OCI-LY3 (cell line): ENCODE results near the gene P2RY11.

Experiments used
- H2AFZ ChIP-seq: fragments of 200-600, 300-600 bp; shearing (Covaris generic); 2 replicates; pipeline ENCODE4 v1.6.0; 2014; ENCODE audit warnings: antibody characterized with exemption, low read depth, low read length
- H3K27ac ChIP-seq: fragments of 200-600, 300-600 bp; sonication (generic); 2 replicates; pipeline ENCODE4 v1.5.1; 2014; ENCODE audit warnings: mild to moderate bottlenecking, low read length, moderate library complexity, mixed read lengths
- H3K27me3 ChIP-seq: fragments of 200-600, 300-600 bp; sonication (generic); 2 replicates; pipeline ENCODE4 v1.6.1; 2014; ENCODE audit warnings: low read depth, low read length, mixed read lengths
- H3K36me3 ChIP-seq: fragments of 200-600, 300-600 bp; sonication (generic); replicated peaks from 2 replicates; pipeline ENCODE3; 2014; ENCODE audit warnings: low read depth, low read length, mixed read lengths
- H3K4me1 ChIP-seq: fragments of 300-600, 200-600 bp; sonication (generic); 2 replicates; pipeline ENCODE4 v1.6.1; 2014; ENCODE audit warnings: low read length, mixed read lengths
- H3K4me2 ChIP-seq: fragments of 200-600, 300-600 bp; sonication (generic); 2 replicates; pipeline ENCODE4 v1.6.1; 2014; ENCODE audit warnings: low read length, mixed read lengths
- H3K4me3 ChIP-seq: fragments of 300-600, 200-600 bp; sonication (generic); 2 replicates; pipeline ENCODE4 v1.5.1; 2014; ENCODE audit warnings: antibody characterized with exemption, mild to moderate bottlenecking, low read length, moderate library complexity
- H3K79me2 ChIP-seq: fragments of 300-600, 200-600 bp; shearing (Covaris generic); 2 replicates; pipeline ENCODE4 v1.6.1; 2014; ENCODE audit warnings: mild to moderate bottlenecking, low read length, mixed read lengths
- H3K9ac ChIP-seq: fragments of 300-600, 200-600 bp; shearing (Covaris generic); 2 replicates; pipeline ENCODE4 v1.6.0; 2014; ENCODE audit warnings: mild to moderate bottlenecking, low read length, moderate library complexity
- H3K9me3 ChIP-seq: fragments of 200-600, 300-600 bp; shearing (Covaris generic); 2 replicates; pipeline ENCODE4 v1.6.1; 2014; ENCODE audit warnings: low read length, mixed read lengths; ENCODE audit not compliant: insufficient read depth
- H4K20me1 ChIP-seq: fragments of 200-600, 300-600 bp; sonication (generic); 2 replicates; pipeline ENCODE4 v1.6.1; 2016; ENCODE audit warnings: low read length, mixed read lengths; ENCODE audit not compliant: insufficient read depth
- EZH2phosphoT487 ChIP-seq: fragments of 200-600 bp; shearing (Covaris generic); IDR thresholded peaks from 2 replicates; pipeline ENCODE4 v1.6.1; 2018; ENCODE audit warnings: antibody characterized with exemption, mixed run types, low read depth
- TF ChIP-seq, protein P1 (sequence below): fragments of 200-600, 300-600 bp; sonication (generic); IDR thresholded peaks from 2 replicates; pipeline ENCODE4 v1.5.1; 2014; ENCODE audit warnings: antibody characterized with exemption, low read length, low read depth

P2RY11 gene

DNA sequence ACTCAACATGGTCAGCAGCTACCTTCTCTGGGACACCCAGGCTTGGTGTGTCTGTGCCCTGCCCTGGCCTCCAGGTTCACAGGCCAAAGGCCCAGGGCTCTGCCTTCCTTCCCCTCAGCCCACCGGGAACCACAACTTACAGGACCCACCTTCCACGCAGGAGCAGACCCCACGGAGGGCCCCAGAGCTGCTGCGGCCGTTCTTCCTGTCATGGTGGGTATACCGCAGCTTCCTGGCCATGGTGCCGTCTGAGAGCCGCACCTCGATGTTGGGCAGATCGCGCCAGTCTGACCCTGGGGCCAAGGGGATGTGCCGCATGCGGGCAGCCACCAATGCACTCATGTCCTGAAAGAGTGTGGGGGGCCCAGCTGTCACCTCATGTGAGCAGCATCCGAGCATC lies 25.4 kb downstream of the P2RY11 start:
- H4K20me1 ChIP-seq = no peaks in the 10 kb centered on the region
- no peak overlapping the region for H2AFZ ChIP-seq
- H3K4me2 ChIP-seq = no peak overlapping the region
- H3K27ac ChIP-seq = no peak overlapping the region
- H3K4me3 ChIP-seq = no peak overlapping the region
- H3K9me3 ChIP-seq = no peaks in the 10 kb centered on the region
- TF ChIP-seq, protein P1, sequence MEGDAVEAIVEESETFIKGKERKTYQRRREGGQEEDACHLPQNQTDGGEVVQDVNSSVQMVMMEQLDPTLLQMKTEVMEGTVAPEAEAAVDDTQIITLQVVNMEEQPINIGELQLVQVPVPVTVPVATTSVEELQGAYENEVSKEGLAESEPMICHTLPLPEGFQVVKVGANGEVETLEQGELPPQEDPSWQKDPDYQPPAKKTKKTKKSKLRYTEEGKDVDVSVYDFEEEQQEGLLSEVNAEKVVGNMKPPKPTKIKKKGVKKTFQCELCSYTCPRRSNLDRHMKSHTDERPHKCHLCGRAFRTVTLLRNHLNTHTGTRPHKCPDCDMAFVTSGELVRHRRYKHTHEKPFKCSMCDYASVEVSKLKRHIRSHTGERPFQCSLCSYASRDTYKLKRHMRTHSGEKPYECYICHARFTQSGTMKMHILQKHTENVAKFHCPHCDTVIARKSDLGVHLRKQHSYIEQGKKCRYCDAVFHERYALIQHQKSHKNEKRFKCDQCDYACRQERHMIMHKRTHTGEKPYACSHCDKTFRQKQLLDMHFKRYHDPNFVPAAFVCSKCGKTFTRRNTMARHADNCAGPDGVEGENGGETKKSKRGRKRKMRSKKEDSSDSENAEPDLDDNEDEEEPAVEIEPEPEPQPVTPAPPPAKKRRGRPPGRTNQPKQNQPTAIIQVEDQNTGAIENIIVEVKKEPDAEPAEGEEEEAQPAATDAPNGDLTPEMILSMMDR = no peak
- no peak for TF ChIP-seq EZH2phosphoT487
- no peak overlapping the region for H3K9ac ChIP-seq
- no peaks in the 10 kb centered on the region for H3K27me3 ChIP-seq
- H3K4me1 ChIP-seq = no peaks in the 10 kb centered on the region
- H3K79me2 ChIP-seq = peaks cover 4% of the 10 kb centered on the region; the same call in 1 of the 2 replicates
- H3K36me3 ChIP-seq = peaks cover 79% of the 10 kb centered on the region

DNA sequence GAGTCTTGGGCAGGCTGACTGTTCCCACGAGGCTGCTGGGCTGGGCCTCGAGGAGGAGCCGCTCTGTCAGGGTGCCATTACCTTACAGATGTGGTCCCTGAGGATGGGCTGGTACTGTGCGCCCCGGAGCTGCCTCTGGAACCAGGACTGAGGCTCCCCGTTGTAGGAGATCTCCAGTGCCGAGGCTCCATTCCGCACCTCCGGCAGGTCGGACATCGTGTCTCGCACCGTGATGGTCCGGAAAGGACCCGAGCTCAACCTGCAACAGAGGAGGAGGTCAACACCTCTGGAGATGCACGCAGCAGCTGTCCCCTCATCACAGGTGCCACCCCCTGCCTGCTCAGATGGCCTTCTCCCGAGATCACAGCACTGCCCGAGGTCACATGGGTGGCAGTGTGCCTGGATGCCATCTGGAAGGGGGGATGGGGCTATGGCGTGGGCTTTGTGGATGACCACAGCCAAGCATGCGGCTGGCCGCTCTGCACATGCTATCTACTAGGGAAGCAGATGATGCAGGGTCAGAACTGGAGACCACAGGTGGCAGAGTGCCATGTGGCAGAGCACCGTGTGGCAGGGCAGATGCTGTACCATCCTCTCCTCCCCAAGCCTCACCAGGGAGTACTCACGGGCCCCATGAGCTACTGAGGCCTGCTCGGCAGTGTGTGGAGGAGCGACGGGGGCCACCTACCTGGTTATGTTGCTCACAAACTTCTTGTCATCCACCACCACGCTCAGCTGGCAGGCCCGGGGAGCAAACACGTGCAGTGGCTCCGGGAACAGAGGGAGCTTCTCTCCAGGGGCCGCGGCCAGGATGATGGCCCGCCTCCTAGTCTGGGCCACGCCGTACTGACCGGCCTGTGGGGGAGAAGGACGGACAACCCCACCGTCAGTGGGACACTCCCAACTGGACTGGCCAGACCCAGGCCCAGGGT lies 26.5 kb downstream of the P2RY11 start:
- TF ChIP-seq, protein P1 = no peak
- TF ChIP-seq EZH2phosphoT487 = no peak
- Histone ChIP-seq H3K4me1 (no peaks in the 10 kb centered on the region), H3K9ac (no peak overlapping the region), H3K27ac (no peak overlapping the region), H2AFZ (no peak overlapping the region), H4K20me1 (no peaks in the 10 kb centered on the region), H3K4me3 (no peak overlapping the region), H3K9me3 (no peaks in the 10 kb centered on the region), H3K36me3 (peaks cover 85% of the 10 kb centered on the region), H3K79me2 (peaks cover 4% of the 10 kb centered on the region; the same call in 1 of the 2 replicates), H3K27me3 (no peaks in the 10 kb centered on the region), H3K4me2 (no peak overlapping the region)

DNA sequence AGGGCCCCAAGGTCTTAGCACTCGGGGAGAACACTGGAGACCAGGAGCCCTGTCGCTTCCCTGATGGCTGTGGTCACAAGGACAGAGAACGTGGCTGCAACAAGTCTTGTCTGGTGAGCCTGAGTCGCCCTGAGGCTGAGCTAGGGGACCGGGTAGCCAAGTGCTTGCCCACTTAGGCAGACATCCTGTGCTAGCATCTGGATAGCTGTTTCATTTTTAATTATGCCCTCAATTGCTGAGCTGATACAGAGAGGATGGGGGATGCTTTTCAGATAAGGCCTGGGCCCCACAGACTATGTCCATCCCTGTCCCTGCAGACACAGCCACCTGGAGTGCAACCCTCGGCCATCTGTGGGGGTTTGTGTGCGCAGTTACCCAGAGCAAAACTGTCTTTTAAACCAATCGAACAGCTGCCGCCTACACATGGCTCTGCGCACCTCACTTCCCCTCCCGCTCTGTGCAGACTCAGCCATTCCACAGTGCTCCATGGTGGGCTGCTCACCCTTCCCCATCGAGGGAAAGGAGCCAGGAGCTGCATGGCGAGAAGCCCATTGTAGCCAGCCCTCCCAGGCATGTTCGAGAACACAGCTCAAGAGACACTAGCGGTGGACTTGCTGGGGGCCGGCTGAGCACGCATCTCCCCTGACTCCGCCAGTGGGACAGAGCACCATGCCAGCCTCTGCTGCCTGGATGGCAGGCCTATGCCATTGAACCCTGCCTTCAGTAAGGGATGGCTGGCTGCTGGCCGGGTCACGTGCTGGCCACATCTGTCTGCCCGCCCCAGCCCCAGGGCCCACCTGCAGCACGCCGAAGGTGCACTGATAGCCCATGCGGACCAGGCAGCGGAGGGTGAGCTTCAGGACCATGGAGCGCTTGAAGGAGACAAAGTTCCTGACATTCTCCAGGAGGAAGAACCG lies 27.6 kb downstream of the P2RY11 start:
- Histone ChIP-seq H3K4me3 (no peak overlapping the region), H3K4me1 (no peaks in the 10 kb centered on the region), H4K20me1 (no peaks in the 10 kb centered on the region), H3K27me3 (no peaks in the 10 kb centered on the region), H3K9me3 (no peaks in the 10 kb centered on the region), H3K9ac (no peak overlapping the region), H3K4me2 (no peak overlapping the region), H3K27ac (no peak overlapping the region), H3K79me2 (peaks cover 6% of the 10 kb centered on the region; the same call in 1 of the 2 replicates), H3K36me3 (peaks cover 83% of the 10 kb centered on the region), H2AFZ (no peak overlapping the region)
- TF ChIP-seq, protein P1 = no peak
- no peak for TF ChIP-seq EZH2phosphoT487

DNA sequence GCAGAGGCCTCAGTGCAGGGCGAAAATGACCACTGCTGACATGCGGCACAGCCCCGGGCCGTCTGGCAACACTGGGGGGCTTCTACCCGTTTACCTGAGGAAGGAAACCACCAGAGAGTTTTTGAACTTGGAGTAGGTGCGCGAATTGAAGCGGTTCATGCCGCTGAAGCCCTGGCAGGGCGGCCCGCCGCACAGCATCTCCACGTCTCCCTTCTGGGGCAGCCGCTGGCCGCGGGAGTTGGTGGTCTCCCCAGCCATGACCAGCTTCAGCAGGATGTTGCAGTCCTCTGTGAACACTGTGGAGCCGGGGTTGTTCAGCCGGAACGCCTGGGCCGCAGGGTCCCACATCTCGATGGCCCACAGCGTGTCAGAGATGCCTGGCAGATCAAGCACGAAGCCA lies 28.5 kb downstream of the P2RY11 start:
- H2AFZ ChIP-seq = no peak overlapping the region
- no peak overlapping the region for H3K4me3 ChIP-seq
- H3K36me3 ChIP-seq = peaks cover 88% of the 10 kb centered on the region
- no peak overlapping the region for H3K27ac ChIP-seq
- H3K9me3 ChIP-seq = no peaks in the 10 kb centered on the region
- H3K4me2 ChIP-seq = no peak overlapping the region
- H3K79me2 ChIP-seq = peaks cover 6% of the 10 kb centered on the region; the same call in 1 of the 2 replicates
- no peaks in the 10 kb centered on the region for H3K4me1 ChIP-seq
- H3K27me3 ChIP-seq = no peaks in the 10 kb centered on the region
- no peaks in the 10 kb centered on the region for H4K20me1 ChIP-seq
- TF ChIP-seq, protein P1 = no peak
- no peak for TF ChIP-seq EZH2phosphoT487
- no peak overlapping the region for H3K9ac ChIP-seq
